A673 (cell line): ENCODE measurements around the gene SMIM31. TPM values are rescaled to one million over a fixed set of nuclear protein-coding genes. Genes with fewer than 3 reads are reported as not detected.
A peak's percentile ranks its signal among the peaks of the same experiment; 100 is the strongest.

ENCODE experiments used
- BruUV-seq: library from RNA; stranded (reverse); fragments of 400-500 nt; replicated peaks from 2 replicates; lab custom pipeline; 2021; lab: Mats Ljungman, UMichigan
- CTCF ChIA-PET: fragments of 300-600 bp; sonication (Branson Sonifier 250); formaldehyde crosslinking; loops from one replicate; lab custom pipeline; 2022; ENCODE audit warnings: antibody characterized with exemption; lab: Charles Lee
- POLR2A ChIA-PET: fragments of 300-600 bp; sonication (Branson Sonifier 250); formaldehyde crosslinking; loops from one replicate; lab custom pipeline; 2022; ENCODE audit warnings: antibody characterized with exemption; ENCODE audit not compliant: low non-redundant PET; lab: Charles Lee
- DNase-seq: peaks from one replicate; pipeline ENCODE4 v3.0.0-alpha.2; 2015; ENCODE audit warnings: low spot score
- H3K27ac ChIP-seq: fragments of 200-600 bp; sonication (generic); 2 replicates; pipeline ENCODE4 v1.5.1; 2016; ENCODE audit warnings: mixed run types, low read depth, mild to moderate bottlenecking, mixed read lengths, antibody characterized with exemption, low read length; ENCODE audit not compliant: poor library complexity, severe bottlenecking
- H3K27me3 ChIP-seq: fragments of 200-600 bp; sonication (generic); replicated peaks from 2 replicates; pipeline ENCODE4 v1.6.1; 2017; ENCODE audit warnings: mixed run types, low read depth, mild to moderate bottlenecking, mixed read lengths, antibody characterized with exemption, low read length; ENCODE audit not compliant: insufficient read depth, poor library complexity
- H3K36me3 ChIP-seq: fragments of 200-600 bp; sonication (generic); 2 replicates; pipeline ENCODE4 v1.6.1; 2016; ENCODE audit warnings: mixed run types, mild to moderate bottlenecking, mixed read lengths, antibody characterized with exemption, low read length; ENCODE audit not compliant: insufficient read depth, poor library complexity, severe bottlenecking
- H3K4me1 ChIP-seq: fragments of 200-600 bp; sonication (generic); 2 replicates; pipeline ENCODE4 v1.6.1; 2017; ENCODE audit warnings: mixed run types, mild to moderate bottlenecking, mixed read lengths, antibody characterized with exemption, low read length; ENCODE audit not compliant: insufficient read depth, poor library complexity, severe bottlenecking
- H3K4me3 ChIP-seq: fragments of 200-600 bp; sonication (generic); 2 replicates; pipeline ENCODE4 v1.5.1; 2016; ENCODE audit warnings: low read depth, mixed run types, mild to moderate bottlenecking, mixed read lengths, low read length; ENCODE audit not compliant: poor library complexity, severe bottlenecking
- H3K9me3 ChIP-seq: fragments of 200-600 bp; sonication (generic); 2 replicates; pipeline ENCODE4 v1.6.1; 2016; ENCODE audit warnings: mixed run types, low read depth, mild to moderate bottlenecking, mixed read lengths, antibody characterized with exemption, low read length; ENCODE audit not compliant: poor library complexity, severe bottlenecking
- CTCF ChIP-seq: fragments of 300-800, 200-600 bp; sonication (generic); conservative IDR thresholded peaks from 2 replicates; pipeline ENCODE4 v1.5.1; 2017; ENCODE audit warnings: low read depth, mild to moderate bottlenecking, antibody characterized with exemption, low read length, moderate library complexity, mixed read lengths
- EZH2 ChIP-seq: fragments of 200-600 bp; sonication (generic); IDR thresholded peaks from 2 replicates; pipeline ENCODE4 v1.6.1; 2017; ENCODE audit warnings: borderline replicate concordance, low read depth, mild to moderate bottlenecking, mixed read lengths, antibody characterized with exemption, low read length; ENCODE audit not compliant: poor library complexity, severe bottlenecking
- intact Hi-C: fragments of 100-400 bp; cut with micrococcal nuclease; formaldehyde crosslinking; loops from one replicate; pipeline ENCODE4 v1.10.0; 2022; ENCODE audit not compliant: unreplicated experiment
- total RNA-seq: library from RNA; stranded (reverse); gene quantifications from 2 replicates; pipeline ENCODE4 v1.2.3, GENCODE V29; 2021

Gene SMIM31
- total RNA-seq, 1 experiment from 2014 or later = not detected

DNA sequence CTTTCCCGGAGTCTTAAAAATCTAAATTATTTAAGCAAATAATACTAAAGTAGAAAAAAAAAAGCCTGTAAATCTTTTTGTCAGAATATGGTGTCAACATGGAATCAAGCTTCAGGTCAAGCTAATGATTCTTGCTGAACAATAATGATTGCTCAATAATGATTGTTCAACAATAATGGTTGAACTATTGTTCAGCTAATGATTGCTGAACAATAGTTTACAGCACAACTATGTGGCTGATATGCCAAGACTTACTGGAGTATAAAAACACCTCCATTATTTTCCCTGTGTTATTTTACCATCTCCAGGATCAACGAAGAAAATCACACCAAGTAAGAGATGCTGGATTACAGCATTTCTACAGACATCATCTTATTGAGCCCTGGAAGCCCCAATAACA, 35.1 kb upstream of the SMIM31 start:
- Histone ChIP-seq H3K27ac (no peak overlapping the region), H3K27me3 (no peaks in the 10 kb centered on the region), H3K4me1 (no peaks in the 10 kb centered on the region), H3K4me3 (no peak overlapping the region), H3K36me3 (no peaks in the 10 kb centered on the region), H3K9me3 (no peaks in the 10 kb centered on the region)
- ChIA-PET POLR2A (no interaction called here), CTCF (no interaction called here)
- DNase-seq = no peak
- no TSS peak for BruUV-seq
- intact Hi-C loops = no loop called here
- TF ChIP-seq CTCF (no peak), EZH2 (no peak)

GRCh38 chr4:164725066-164725465, 28.9 kb upstream of the SMIM31 start:
- intact Hi-C loops = no loop called here

DNA sequence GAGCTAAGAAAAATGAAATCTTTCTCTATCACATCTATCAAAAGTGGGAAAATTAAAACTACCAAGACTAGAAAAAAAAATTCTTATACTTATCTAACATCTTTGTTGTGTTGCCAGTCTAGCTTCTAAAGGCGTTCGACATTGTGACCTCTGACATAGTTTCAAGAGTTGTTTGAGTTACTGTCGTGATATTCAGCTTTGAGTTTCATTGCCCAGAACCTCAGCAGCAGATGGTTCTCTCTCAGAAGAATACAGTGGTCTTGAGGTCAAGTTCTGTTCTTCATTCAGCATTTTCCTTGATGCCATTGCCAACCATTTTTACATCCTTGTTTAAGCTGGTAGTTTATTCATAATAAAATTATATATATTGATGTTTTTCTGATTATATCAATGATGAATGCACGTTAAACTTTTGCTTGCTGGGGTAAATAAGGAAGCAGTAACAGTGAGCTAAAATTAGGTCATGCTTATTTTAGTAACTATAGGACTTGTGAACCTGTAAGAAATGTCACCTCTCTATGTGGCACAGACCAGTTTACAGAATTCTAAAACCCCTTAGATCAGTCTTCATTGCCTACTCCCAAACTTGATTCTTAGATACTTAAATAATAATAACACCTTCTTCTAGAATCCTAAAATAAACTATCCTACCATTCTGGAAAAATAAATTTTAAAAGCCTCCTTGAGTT, 23.1 kb upstream of the SMIM31 start:
- ChIA-PET CTCF (interaction anchor here (1.2 to 1.8 kb wide), 2 partner anchors 249 to 1174 kb away, joined by 7 to 19 read pairs; no protein-coding TSS in a partner anchor), POLR2A (interaction anchor here (0.6 kb wide), 1 partner anchor 15 kb away, joined by 4 read pairs; no protein-coding TSS in a partner anchor)
- no peak for DNase-seq
- Histone ChIP-seq H3K4me1 (peaks cover 25% of the 10 kb centered on the region), H3K9me3 (no peaks in the 10 kb centered on the region), H3K27ac (peak overlapping the region; percentile 34), H3K4me3 (no peak overlapping the region), H3K36me3 (no peaks in the 10 kb centered on the region), H3K27me3 (no peaks in the 10 kb centered on the region)
- TF ChIP-seq EZH2 (no peak), CTCF (no peak)
- intact Hi-C loops = loop anchor here (2.0 to 10.0 kb wide), 8 partner anchors 248 to 1179 kb away; a partner anchor contains a TSS
- BruUV-seq = no TSS peak

More at GRCh38 chr4:164725066-164725465, 28.9 kb upstream of the SMIM31 start:
- BruUV-seq = no TSS peak
- TF ChIP-seq EZH2 = no peak
- no peak for TF ChIP-seq CTCF
- H3K36me3 ChIP-seq = no peaks in the 10 kb centered on the region
- DNase-seq = no peak
- no peaks in the 10 kb centered on the region for H3K4me1 ChIP-seq
- no peaks in the 10 kb centered on the region for H3K9me3 ChIP-seq
- POLR2A ChIA-PET = no interaction called here
- H3K4me3 ChIP-seq = no peak overlapping the region
- no peak overlapping the region for H3K27ac ChIP-seq
- no peaks in the 10 kb centered on the region for H3K27me3 ChIP-seq
- CTCF ChIA-PET = no interaction called here
